ENCODE results near the gene NPLOC4. TPM values are rescaled to one million over a fixed set of nuclear protein-coding genes. Genes with fewer than 3 reads are reported as not detected.

NPLOC4 gene
- total and polyA plus RNA-seq, 2 donors (not counting 1 experiment from before 2014, with no cell fraction given), result 70.2 to 101 TPM

GRCh38 chr17:81655378-81656117 is 18.6 kb upstream of the NPLOC4 start:
- no peak overlapping the region for H3K27ac Mint-ChIP-seq
- POLR2A ChIA-PET, result interaction anchor here (0.9 kb wide), 1 partner anchor 15 kb away, joined by 3 read pairs; no protein-coding TSS in a partner anchor

More at GRCh38 chr17:81655378-81656117, 18.6 kb upstream of the NPLOC4 start:
- H3K9ac ChIP-seq (ENCODE audit: low read length), result no peak overlapping the region
- H2AFZ ChIP-seq (ENCODE audit: insufficient read depth, low read depth, low read length, poor library complexity, severe bottlenecking), result no peak overlapping the region
- ATAC-seq (ENCODE audit: low read depth) (no peak), DNase-seq (no peak)
- H3K27me3 ChIP-seq (replicated peaks in 1 of 4; ENCODE audit: control extremely low read depth in 1 of 4, control insufficient read depth in 3 of 4, insufficient read depth in 4 of 4, low read length in 3 of 4), result peaks cover 0 to 18% (median 4%) of the 10 kb centered on the region in 4 experiments
- CTCF ChIA-PET, result no interaction called here
- no peak for TF ChIP-seq CTCF (IDR thresholded peaks at IDR 0.05)
- TF ChIP-seq EZH2 (IDR thresholded peaks at IDR 0.05; ENCODE audit: borderline replicate concordance, insufficient read depth, low read depth, low read length, poor library complexity, severe bottlenecking), result no peak
- Mint-ChIP-seq H3K9me3 (ENCODE audit: insufficient read depth) (no peaks in the 10 kb centered on the region), H3K4me1 (peaks cover 15% of the 10 kb centered on the region), H3K4me3 (no peak overlapping the region), H3K27me3 (peaks cover 7% of the 10 kb centered on the region)
- H3K4me2 ChIP-seq (replicated peaks; ENCODE audit: low read depth, low read length, poor library complexity, severe bottlenecking), result no peak overlapping the region
- H3K36me3 ChIP-seq (replicated peaks in 1 of 2; ENCODE audit: control extremely low read depth in 1 of 2, control insufficient read depth in 1 of 2, extremely low read depth in 1 of 2, insufficient read depth in 2 of 2, low read length in 1 of 2), result no peaks in the 10 kb centered on the region
- WGBS (ENCODE audit: insufficient coverage), result 95% methylated on average over 18 of the region's 18 CpGs
- intact Hi-C loops (cut with micrococcal nuclease), result no loop called here
- H3K27ac ChIP-seq (ENCODE audit: low read length in 2 of 2), result no peak overlapping the region
- no peaks in the 10 kb centered on the region for H4K20me1 ChIP-seq (ENCODE audit: control insufficient read depth, insufficient read depth, low read length, poor library complexity, severe bottlenecking)
- H3K9me3 ChIP-seq (ENCODE audit: control extremely low read depth in 1 of 3, control insufficient read depth in 2 of 3, insufficient read depth in 1 of 3, low read length in 2 of 3), result peaks cover 0 to 4% (median 0%) of the 10 kb centered on the region in 3 donors
- H3K4me3 ChIP-seq (ENCODE audit: control extremely low read depth in 1 of 5, extremely low read depth in 1 of 5, insufficient read depth in 1 of 5, low read depth in 2 of 5, low read length in 4 of 5), result no peak overlapping the region
- H3K4me1 ChIP-seq (ENCODE audit: control insufficient read depth in 2 of 2, insufficient read depth in 2 of 2, low read length in 2 of 2), result peaks cover 12 to 18% of the 10 kb centered on the region in 2 donors
- no peaks in the 10 kb centered on the region for H3K79me2 ChIP-seq (ENCODE audit: control insufficient read depth, insufficient read depth, low read length)
